Neural cell (in vitro differentiated cells): ENCODE data around the gene CANX. TPM values are rescaled to one million over a fixed set of nuclear protein-coding genes. Genes with fewer than 3 reads are reported as not detected.

ENCODE experiments used
- H2AFZ ChIP-seq: fragments of 200-600, 300-800 bp; sonication (generic), shearing (Covaris generic); 2 replicates; pipeline ENCODE4 v1.6.0; 2014; ENCODE audit warnings: low read depth, mild to moderate bottlenecking, antibody characterized with exemption, low read length, moderate library complexity
- H3F3A ChIP-seq: fragments of 200-600 bp; shearing (Covaris generic); 2 replicates; pipeline ENCODE4 v1.6.1; 2016; ENCODE audit warnings: mild to moderate bottlenecking, moderate library complexity, mixed read lengths, antibody characterized with exemption, low read length; ENCODE audit not compliant: insufficient read depth, poor library complexity, severe bottlenecking
- H3K27ac ChIP-seq: fragments of 200-600, 300-800 bp; sonication (generic), shearing (Covaris generic); 2 replicates; pipeline ENCODE4 v1.5.1; 2014; ENCODE audit warnings: mild to moderate bottlenecking, low read length, moderate library complexity
- H3K27me3 ChIP-seq: fragments of 300-800, 200-600 bp; sonication (generic), shearing (Covaris generic); 2 replicates; pipeline ENCODE4 v1.6.0; 2014; ENCODE audit warnings: mild to moderate bottlenecking, low read depth, low read length, moderate library complexity; ENCODE audit not compliant: insufficient read depth
- H3K36me3 ChIP-seq: fragments of 300-800, 200-600 bp; sonication (generic), shearing (Covaris generic); 2 replicates; pipeline ENCODE4 v1.5.1; 2014; ENCODE audit warnings: mild to moderate bottlenecking, antibody characterized with exemption, low read length, moderate library complexity; ENCODE audit not compliant: insufficient read depth
- H3K4me2 ChIP-seq: fragments of 300-800, 200-600 bp; sonication (generic), shearing (Covaris generic); 2 replicates; pipeline ENCODE4 v1.6.0; 2014; ENCODE audit warnings: mild to moderate bottlenecking, low read length
- H3K4me3 ChIP-seq: fragments of 300-800, 200-600 bp; sonication (generic), shearing (Covaris generic); 2 replicates; pipeline ENCODE4 v1.5.1; 2014; ENCODE audit warnings: mild to moderate bottlenecking, low read length, moderate library complexity
- H3K79me2 ChIP-seq: fragments of 200-600 bp; shearing (Covaris generic); replicated peaks from 2 replicates; pipeline ENCODE4 v1.6.0; 2014; ENCODE audit warnings: mild to moderate bottlenecking, low read length, moderate library complexity; ENCODE audit not compliant: insufficient read depth
- H3K9ac ChIP-seq: fragments of 300-800, 200-600 bp; sonication (generic), shearing (Covaris generic); 2 replicates; pipeline ENCODE4 v1.6.1; 2016; ENCODE audit warnings: mild to moderate bottlenecking, low read length, mixed read lengths
- H3K9me2 ChIP-seq: fragments of 200-600 bp; shearing (Covaris generic); 2 replicates; pipeline ENCODE4 v1.6.1; 2016; ENCODE audit warnings: mild to moderate bottlenecking, low read length, mixed read lengths; ENCODE audit not compliant: insufficient read depth
- H3K9me3 ChIP-seq: fragments of 200-600, 300-800 bp; sonication (generic), shearing (Covaris generic); 2 replicates; pipeline ENCODE4 v1.6.1; 2016; ENCODE audit warnings: mild to moderate bottlenecking, mixed run types, low read length, moderate library complexity, mixed read lengths
- H4K20me1 ChIP-seq: fragments of 200-600 bp; shearing (Covaris generic); 2 replicates; pipeline ENCODE4 v1.6.1; 2016; ENCODE audit warnings: mild to moderate bottlenecking, mixed run types; ENCODE audit not compliant: insufficient read depth
- CTCF ChIP-seq: fragments of 450-650 bp; IDR thresholded peaks from 2 replicates; pipeline ENCODE4 v1.5.1; 2014; ENCODE audit warnings: antibody characterized with exemption, mild to moderate bottlenecking, moderate library complexity; ENCODE audit not compliant: poor library complexity, severe bottlenecking
- EP300 ChIP-seq: fragments of 450-650 bp; conservative IDR thresholded peaks from 2 replicates; pipeline ENCODE4 v1.6.1; 2014; ENCODE audit warnings: antibody characterized with exemption, mild to moderate bottlenecking, moderate library complexity; ENCODE audit not compliant: poor library complexity, severe bottlenecking
- EZH2 ChIP-seq: fragments of 200-600, 300-800 bp; shearing (Covaris generic), sonication (generic); IDR thresholded peaks from 2 replicates; pipeline ENCODE4 v1.6.1; 2014; ENCODE audit warnings: antibody characterized with exemption, low read length, borderline replicate concordance, mild to moderate bottlenecking; ENCODE audit not compliant: insufficient read depth, poor library complexity, severe bottlenecking
- MXI1 ChIP-seq: fragments of 450-650 bp; conservative IDR thresholded peaks from 2 replicates; pipeline ENCODE4 v1.6.1; 2014; ENCODE audit warnings: antibody characterized with exemption, mild to moderate bottlenecking; ENCODE audit not compliant: poor library complexity, severe bottlenecking
- POLR2AphosphoS5 ChIP-seq: IDR thresholded peaks from 2 replicates; pipeline ENCODE4 v1.6.1; 2012
- RAD21 ChIP-seq: fragments of 450-650 bp; conservative IDR thresholded peaks from 2 replicates; pipeline ENCODE4 v1.6.1; 2014; ENCODE audit warnings: antibody characterized with exemption, mild to moderate bottlenecking, moderate library complexity
- REST ChIP-seq: IDR thresholded peaks from 2 replicates; pipeline ENCODE4 v1.6.1; 2012; ENCODE audit warnings: borderline replicate concordance
- SMC3 ChIP-seq: fragments of 450-650 bp; conservative IDR thresholded peaks from 2 replicates; pipeline ENCODE4 v1.6.1; 2014; ENCODE audit warnings: antibody characterized with exemption, mild to moderate bottlenecking, moderate library complexity; ENCODE audit not compliant: poor library complexity
- TAF1 ChIP-seq: IDR thresholded peaks from 2 replicates; pipeline ENCODE4 v1.6.1; 2012; ENCODE audit warnings: low read depth
- polyA plus RNA-seq: library from polyadenylated mRNA; depleted of rRNA; stranded (reverse); fragments of >200 nt; gene quantifications from 2 replicates; pipeline ENCODE4 v1.2.3, GENCODE V29; 2014

Gene CANX
- polyA plus RNA-seq, 1 donor from 2014 or later, result 232 TPM

GRCh38 chr5:179731791-179732411, 33.1 kb downstream of the CANX start:
- H2AFZ ChIP-seq, result no peak overlapping the region
- no peaks in the 10 kb centered on the region for H3K9me3 ChIP-seq
- no peaks in the 10 kb centered on the region for H3K27me3 ChIP-seq
- H3F3A ChIP-seq, result peaks cover 4% of the 10 kb centered on the region
- peaks cover 35% of the 10 kb centered on the region for H3K79me2 ChIP-seq
- H3K9ac ChIP-seq, result no peak overlapping the region
- H3K27ac ChIP-seq, result peak overlapping the region; percentile 14
- peaks cover 10% of the 10 kb centered on the region for H3K36me3 ChIP-seq
- TF ChIP-seq EP300 (no peak), MXI1 (no peak), REST (no peak), POLR2AphosphoS5 (no peak), EZH2 (no peak), TAF1 (no peak), SMC3 (no peak), CTCF (no peak), RAD21 (no peak)
- H3K4me3 ChIP-seq, result peak overlapping the region; percentile 91
- H4K20me1 ChIP-seq, result no peaks in the 10 kb centered on the region
- no peak overlapping the region for H3K4me2 ChIP-seq
- no peaks in the 10 kb centered on the region for H3K9me2 ChIP-seq

GRCh38 chr5:179732412-179732917, 33.7 kb downstream of the CANX start, which contains the start of gene MAML1:
MAML1 (plus strand) TSS chr5:179732822; CDS start chr5:179733113, 291 bp downstream.
- Histone ChIP-seq H3K27ac (peak within 1 kb of the TSS; percentile 86), H3K9ac (peak within 1 kb of the TSS; percentile 91), H3K9me3 (no peaks in the 10 kb centered on the region), H3K9me2 (no peaks in the 10 kb centered on the region), H3K36me3 (peaks cover 10% of the 10 kb centered on the region), H3K4me3 (peak within 1 kb of the TSS; percentile 91), H2AFZ (peak within 1 kb of the TSS; percentile 6), H3K27me3 (no peaks in the 10 kb centered on the region), H3K79me2 (peaks cover 40% of the 10 kb centered on the region), H3F3A (peaks cover 4% of the 10 kb centered on the region), H4K20me1 (peaks cover under 1% of the 10 kb centered on the region), H3K4me2 (peak within 1 kb of the TSS; percentile 84)
- TF ChIP-seq TAF1 (peak; percentile 100), RAD21 (no peak), MXI1 (no peak), REST (peak; percentile 96), EZH2 (no peak), POLR2AphosphoS5 (peak; percentile 92), CTCF (no peak), EP300 (no peak), SMC3 (no peak)
